Globus pallidus (tissue), 1 donor: ENCODE results near the gene SH3BP1.

Experiments
- DNase-seq: peaks from one replicate; pipeline ENCODE4 v3.0.0-alpha.2; 2015; ENCODE audit warnings: low spot score

Gene SH3BP1

DNA sequence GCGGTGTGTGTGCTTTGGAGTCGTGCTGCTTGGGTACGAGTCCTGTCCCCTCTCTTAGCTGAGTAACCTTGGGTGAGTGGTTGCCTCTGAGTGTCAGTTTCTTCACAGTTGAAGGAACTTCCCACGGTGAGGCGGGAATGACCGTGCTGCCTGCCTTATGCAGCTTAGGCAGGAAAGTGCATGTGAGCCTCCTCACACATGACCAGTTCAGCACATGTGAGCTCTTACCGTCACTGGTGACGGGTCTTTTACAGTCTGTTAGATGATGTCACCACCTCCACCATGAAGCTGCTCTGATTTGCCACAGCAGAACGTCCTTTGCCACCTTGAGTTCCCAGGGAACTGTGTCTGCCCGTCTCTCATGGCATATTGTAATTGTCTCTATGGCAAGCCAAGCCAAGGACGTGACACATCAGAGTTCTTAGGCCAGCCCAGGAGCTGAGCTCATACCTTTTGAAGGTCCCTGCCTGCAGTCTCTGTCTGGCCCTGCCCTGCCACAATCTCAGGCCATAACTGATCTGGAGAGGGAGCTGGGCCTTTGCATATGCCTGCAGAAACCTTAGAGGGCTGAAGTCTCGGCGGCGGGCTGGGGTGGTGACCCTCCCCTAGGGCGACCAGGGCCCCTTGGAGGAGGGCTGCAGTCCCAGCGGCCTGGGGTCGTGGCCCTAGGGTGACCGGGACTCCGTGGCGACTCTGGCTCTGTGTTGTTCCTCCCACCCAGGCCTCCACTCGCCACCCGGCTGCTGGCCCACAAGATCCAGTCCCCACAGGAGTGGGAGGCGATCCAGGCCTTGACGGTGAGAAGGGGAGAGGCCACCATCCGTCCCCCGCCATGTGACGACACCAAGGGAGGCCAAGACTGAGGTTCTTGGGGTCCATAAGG lies 23.0 kb upstream of the SH3BP1 start:
- no peak for DNase-seq

DNA sequence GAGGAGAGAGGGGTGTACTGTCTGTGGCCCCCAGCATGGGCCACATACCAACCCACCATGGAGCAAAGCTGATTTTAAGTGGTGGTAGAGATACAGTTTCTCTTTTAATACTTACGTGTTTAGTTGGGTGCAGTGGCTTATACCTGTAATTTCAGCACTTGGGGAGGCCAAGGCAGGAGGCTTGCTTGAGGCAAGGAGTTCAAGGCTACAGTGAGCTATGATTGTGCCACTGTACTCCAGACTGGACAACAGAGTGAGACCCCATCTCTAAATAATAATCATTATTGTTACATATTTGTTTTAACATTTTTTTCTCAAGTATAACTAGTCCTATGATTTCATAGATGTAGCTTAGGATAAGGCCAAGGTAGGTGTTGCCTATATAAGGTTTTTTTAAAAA lies 22.0 kb upstream of the SH3BP1 start:
- DNase-seq, result no peak

DNA sequence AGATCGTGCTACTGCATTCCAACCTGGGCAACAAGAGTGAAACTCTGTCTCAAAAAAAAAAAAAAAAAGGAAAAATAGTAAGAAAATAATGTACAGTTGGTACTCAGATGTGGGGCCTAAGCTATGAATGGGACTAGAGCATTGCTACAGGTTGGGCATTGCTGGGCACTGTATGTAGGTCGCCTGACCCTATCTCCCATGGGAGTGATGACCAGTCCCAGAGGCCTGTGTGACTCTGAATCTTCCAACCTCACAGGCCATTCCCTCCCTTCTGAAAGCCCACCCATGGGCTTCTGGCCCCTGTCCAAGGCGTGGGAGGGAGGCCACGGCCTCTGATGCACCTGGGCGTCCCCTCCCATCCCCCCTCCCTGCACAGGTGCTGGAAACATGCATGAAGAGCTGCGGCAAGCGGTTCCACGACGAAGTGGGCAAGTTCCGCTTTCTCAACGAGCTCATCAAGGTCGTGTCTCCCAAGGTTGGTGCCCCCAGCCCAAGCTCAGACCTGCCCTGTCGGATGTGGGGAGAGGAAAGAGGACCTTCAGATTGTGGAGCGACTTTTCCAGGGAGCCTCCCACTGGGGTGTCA lies 21.3 kb upstream of the SH3BP1 start:
- no peak for DNase-seq

DNA sequence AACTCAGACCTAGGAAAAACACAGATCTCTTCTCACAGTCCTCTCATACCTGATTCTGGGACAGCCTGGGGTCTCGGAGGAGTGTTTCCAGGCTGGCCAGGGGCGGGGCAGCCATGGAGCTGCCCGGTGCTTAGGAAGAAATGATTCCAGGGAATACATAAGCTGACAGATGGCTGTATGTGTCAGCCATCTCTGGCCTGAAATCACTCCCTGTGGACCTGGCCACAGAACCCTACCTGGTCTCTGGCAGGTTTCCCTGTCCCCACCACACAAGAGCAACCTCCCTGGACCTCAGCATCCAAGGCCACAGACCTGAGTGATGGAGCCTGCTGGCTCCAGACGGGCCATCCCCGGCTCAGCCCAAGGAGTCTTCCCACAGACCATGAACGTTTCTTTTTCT lies 20.8 kb upstream of the SH3BP1 start:
- DNase-seq, result no peak

DNA sequence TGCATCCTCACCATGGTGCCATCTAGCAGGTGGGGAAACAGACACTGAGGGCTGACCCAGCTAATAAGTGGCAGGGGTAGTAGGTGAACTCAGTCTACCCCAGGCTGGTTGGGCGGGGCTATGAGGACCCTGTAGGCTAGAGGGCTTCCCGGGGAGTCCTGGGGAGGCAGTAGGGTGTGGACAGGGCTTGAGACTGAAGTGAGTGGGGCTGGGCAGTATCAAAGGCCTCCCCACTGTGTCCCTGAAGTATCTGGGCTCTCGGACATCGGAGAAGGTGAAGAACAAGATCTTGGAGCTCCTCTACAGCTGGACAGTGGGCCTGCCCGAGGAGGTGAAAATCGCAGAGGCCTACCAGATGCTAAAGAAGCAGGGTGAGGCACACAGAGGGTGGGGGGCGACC lies 19.5 kb upstream of the SH3BP1 start:
- DNase-seq, result no peak

DNA sequence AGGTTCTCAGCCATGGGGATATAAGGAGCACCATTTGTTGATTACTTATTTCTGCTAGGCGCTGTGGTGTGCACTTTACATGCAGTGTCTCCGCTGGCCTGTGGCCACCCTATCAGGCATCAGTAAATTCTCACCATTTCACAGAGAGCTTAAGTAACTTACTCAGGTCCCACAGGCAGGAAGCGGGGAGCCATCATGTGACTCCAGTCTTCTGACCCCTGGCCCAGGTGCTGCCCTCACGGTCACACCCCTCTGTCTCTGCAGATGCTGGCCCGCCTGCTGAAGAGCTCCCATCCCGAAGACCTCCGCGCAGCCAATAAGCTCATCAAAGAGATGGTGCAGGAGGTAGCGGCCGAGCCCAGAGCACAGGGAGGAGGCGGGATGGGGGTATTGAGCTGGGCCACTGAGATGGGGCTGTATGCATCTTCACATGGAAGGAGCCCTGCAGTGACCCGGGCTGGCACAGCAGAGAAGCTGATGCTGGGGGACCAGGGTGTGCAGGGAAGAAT lies 18.1 kb upstream of the SH3BP1 start:
- DNase-seq, result no peak

DNA sequence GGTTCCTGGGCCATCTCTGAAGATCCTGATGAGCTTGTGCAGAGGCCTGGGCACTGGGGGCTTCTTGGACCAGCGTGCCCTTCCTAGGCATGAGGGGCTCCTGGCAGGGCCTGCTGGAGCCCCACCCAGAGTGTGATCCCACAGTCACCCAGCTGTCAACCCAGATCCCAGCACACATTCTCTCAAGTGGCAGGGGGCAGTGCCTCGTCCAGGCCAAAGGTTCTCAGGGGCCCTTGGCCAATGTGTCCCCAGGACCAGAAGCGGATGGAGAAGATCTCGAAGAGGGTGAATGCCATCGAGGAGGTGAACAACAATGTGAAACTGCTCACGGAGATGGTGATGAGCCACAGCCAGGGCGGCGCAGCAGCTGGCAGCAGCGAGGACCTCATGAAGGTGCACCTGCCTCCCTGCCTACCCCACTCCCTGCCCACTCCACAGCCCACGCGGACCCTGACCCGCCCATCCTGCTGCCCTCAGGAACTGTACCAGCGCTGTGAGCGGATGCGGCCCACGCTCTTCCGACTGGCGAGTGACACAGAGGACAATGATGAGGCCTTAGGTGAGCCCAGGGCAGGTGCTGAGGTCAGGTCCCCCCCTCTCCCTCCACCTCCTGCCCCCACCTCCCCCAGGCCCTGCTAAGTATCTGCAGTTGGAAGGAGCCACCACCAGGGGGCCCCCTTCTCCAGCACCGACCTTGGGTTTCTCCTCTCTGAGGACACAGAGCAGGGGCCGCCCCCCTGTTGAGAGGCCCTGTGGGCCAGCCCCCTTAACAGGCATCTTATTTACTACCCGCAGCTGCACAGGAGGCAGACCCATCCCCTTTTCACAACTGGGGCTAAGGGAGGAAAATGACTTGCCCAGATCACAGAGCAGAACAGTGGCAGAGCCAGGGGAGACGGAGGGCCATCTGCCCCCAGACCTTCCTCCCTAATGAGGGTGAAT lies 16.1 kb upstream of the SH3BP1 start:
- no peak for DNase-seq

DNA sequence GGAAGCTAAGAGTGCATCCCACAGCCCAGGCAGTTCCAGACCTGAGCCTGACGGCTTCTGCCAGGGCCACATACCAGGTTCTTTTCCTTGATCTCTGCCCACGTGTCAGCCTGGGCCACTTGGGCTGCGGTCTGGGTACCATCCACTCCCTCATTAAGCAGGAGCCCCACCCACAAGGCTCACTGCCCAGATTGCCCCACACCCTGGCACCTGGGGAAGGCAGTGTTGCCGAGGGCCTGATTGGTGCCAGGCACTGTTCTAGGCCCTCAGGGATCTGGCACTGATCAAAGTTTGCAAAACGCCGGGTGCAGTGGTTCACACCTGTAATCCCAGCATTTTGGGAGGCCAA lies 15.5 kb upstream of the SH3BP1 start:
- DNase-seq, result no peak

DNA sequence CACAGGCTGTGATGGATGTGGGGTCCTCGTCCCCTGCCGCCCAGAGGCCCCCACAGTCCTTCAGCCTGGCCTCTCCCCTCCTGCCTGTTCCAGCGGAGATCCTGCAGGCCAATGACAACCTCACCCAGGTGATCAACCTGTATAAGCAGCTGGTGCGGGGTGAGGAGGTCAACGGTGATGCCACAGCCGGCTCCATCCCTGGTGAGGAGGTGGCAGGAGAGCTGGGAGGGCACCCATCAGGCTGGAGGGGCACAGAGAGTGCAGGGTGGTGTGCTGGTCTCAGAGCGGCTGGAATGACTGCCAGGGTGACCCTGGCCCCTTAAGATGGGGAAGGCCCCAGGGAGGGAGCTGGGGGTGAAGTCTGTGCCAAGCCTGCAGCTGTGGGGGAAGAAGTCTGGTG lies 14.6 kb upstream of the SH3BP1 start:
- no peak for DNase-seq

DNA sequence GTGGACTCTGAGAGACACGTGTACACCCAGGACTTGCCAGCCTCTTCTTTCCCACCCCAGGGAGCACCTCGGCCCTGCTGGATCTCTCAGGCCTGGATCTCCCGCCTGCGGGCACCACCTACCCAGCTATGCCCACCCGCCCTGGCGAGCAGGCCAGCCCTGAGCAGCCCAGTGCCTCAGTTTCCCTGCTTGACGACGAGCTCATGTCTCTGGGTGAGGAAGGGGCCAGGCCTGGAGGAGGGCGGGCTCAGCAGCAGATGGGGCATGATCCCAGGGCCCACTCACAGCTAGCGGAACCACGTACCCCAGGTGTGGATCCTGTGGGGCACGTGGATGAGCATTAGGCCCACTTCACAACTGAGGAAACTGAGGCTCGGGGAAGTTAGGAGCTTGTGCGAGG lies 13.7 kb upstream of the SH3BP1 start:
- DNase-seq, result no peak

DNA sequence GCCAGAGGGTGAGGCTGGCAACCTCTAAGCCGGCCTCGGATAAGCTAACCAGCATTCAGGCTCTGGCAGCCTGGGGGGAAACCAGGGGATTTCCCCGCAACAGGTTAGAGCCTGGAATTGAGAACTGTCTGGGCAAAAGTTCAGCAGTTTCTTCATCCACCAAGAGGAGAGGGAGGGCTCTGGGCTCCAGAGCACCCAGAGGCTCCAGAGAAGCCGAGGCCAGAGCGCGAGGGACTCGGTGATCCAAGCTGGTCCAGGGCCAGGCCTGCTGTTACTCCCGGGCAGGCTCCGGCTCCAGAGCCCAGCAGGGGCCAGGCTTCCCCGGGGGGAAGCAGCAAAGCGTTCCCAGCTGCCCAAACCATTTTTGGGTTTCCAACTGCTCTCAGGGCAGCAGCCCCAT lies 13.3 kb upstream of the SH3BP1 start:
- no peak for DNase-seq

DNA sequence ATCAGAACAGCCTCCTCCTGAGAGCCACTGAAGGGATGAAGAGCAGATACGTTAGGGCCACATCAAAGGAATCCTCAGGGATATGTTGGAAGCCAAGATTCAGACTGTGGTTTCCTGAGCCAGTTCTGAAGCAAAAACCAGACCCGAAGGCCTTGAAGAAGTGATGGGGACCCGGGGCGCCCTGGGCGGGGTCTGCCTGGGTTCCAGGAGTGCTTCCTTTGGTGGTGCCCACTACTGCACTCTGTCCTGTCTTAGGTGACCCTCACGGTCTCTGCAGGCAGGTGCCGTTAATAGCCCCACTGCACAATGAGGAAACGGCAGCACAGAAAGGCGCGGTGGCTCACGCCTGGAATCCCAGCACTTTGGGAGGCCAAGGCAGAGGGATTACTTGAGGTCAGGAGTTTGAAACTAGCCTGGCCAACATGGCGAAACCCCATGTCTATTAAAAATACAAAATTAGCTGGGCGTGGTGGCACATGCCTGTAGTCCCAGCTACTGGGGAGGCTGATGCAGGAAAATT lies 12.9 kb upstream of the SH3BP1 start:
- no peak for DNase-seq

DNA sequence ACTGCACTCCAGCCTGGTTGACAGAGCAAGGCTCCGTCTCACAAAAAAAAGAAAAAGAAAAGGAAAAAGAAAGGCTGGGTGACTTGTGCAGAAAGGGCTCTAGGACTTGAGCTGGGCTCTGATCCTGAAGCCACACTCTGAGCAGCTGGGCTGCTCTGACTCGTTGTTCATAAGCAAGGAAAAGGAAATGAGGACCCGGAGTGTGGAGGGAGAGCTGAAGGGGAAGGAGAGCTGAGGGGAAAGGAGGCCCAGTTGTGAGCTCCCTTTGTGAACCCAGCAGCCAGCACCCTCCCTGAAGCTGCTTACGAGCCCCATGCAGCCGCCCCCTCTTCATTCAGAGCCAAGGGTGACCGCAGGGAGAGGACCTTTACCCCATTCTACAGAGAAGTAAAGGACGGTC lies 12.3 kb upstream of the SH3BP1 start:
- no peak for DNase-seq

DNA sequence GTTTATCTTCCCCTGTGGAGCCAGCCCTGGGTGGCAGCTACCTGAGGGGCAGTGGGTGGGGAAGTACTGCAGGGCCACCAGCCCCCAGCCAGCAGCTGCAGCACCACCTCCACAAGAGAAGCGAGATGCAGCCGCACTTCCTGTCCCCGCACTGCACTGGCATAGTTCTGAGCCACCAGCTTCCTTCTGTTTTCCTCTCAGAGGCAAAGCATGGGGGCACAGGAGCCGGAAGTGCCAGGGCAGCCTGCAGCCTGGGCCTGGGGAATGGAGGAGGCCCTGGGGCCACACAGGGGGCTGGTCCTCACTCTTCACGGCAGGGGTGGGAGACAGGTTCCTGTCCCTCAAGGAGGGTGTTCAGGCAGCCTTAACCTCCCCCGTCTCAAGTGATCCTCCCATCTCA lies 11.9 kb upstream of the SH3BP1 start:
- DNase-seq, result no peak

DNA sequence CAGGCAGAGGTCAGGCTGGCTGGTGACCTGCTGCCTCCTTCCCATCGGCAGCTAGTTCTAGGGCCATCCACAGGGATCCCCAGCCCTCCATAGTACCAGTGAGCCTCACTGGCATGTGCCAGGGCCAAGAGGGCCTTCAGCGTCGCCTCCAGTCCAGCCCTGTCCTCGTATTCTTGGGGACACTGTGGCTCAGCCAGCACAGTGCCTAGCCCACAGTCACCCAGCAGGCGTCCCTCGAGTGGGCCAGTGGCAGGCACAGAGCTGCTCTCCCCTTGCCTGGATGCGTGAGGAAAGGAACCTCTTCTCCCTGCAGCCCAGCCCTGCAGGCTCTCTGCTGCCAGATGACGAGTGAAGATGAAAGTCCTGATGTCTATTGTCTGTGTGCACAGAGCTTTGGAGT lies 10.6 kb upstream of the SH3BP1 start:
- no peak for DNase-seq

DNA sequence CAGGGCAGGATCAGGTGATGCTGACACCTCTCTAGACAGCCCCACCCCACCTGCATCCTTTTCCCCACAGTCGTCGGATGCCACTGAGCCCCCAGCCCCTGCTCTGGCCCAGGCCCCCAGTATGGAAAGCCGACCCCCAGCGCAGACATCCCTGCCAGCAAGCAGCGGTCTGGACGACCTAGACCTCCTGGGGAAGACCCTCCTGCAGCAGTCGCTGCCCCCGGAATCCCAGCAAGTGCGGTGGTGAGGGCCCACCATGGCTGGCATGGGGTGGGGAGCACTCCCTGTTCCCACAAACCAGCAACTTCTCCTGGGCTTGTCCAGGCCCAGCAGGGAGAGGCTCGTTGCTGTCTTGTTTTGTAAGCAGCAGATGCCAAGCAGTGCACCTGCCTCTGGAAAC lies 9.5 kb upstream of the SH3BP1 start:
- no peak for DNase-seq

DNA sequence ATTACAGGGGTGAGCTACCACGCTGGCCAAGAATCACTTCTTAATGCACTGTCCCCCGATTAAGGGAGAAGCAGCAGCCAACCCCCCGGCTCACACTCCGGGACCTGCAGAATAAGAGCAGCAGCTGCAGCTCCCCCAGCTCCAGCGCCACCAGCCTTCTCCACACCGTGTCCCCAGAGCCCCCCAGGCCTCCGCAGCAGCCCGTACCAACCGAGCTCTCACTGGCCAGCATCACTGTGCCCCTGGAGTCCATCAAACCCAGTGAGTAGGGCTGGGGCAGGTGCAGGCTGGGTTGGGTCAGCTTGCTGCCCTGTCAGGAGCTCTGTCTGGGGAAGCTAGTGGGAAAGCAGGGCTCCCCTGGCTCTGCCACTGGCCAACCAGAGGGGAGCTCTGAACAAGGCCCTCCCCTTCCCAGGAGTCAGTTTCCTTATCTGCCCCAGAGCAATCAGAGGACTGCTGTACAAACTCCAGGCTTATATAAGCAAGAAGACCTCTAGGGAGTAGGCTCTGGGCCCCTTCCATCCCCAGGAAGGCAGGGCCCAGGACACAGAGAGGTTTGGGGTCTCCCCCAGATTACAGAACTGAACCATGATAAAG lies 8.5 kb upstream of the SH3BP1 start:
- no peak for DNase-seq

DNA sequence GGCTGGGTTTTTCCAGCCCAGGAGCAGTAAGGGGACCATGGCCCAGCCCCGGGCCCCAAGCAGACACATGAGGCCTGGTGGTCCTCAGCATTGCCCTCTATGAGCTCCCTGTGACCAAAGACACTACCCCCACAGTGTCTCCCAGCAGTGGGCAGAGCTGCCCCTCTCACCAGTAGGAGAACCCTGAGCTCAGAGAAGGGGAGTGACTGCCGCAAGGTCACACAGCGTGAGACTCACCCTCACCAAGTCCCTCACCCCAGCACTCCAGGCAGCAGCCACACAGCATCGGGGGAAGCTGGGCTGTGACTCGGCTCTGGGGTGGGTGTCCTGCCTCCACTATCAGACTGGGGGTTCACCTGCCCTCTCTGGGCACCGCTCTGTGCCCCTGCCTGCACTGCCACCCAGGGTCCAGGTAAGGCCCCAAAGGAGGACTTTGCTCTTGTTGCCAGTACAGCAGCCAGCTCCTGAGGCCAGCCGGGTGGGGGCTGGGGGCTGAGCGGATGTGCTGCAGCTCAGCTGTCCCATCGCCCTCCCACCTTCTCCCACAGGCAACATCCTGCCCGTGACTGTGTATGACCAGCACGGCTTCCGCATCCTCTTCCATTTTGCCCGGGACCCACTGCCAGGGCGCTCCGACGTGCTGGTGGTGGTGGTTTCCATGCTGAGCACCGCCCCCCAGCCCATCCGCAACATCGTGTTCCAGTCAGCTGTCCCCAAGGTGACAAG lies 7.9 kb upstream of the SH3BP1 start:
- DNase-seq, result no peak

DNA sequence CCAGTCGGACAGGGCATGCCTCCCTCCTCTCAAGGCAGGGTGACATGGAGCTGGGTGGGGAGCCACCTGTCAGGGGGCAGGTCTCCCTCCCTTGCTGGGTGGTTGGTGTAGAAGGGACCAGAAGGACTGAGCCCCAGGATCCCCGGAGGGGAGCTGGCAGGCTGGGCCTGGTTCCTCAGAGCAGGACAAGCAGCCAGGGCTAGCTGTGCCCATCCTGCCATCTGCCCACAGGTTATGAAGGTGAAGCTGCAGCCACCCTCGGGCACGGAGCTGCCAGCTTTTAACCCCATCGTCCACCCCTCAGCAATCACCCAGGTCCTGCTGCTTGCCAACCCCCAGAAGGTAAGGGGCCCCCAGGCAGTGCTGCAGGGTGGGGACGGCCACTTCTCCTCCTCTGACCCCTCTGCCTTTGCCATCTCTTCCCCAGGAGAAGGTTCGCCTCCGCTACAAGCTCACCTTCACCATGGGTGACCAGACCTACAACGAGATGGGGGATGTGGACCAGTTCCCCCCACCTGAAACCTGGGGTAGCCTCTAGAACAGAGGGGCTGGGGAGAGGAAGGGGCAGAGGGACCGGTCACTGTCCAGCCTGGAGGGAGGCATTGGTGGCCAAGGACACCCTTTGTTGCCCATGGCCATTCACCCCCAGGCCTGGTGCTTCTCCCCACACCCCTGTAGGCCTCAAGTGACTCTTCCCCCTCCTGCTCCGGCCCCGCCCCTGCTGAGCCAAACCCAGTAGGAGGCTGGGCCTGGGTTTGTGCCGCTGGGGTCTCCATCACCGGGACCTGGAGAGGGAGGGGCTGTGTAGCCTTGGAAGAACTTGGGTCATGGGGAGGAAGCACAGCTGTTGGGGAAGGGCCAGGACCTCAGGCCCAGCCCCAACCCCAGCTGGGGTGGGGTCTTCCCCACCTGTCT lies 7.0 kb upstream of the SH3BP1 start:
- DNase-seq, result no peak

DNA sequence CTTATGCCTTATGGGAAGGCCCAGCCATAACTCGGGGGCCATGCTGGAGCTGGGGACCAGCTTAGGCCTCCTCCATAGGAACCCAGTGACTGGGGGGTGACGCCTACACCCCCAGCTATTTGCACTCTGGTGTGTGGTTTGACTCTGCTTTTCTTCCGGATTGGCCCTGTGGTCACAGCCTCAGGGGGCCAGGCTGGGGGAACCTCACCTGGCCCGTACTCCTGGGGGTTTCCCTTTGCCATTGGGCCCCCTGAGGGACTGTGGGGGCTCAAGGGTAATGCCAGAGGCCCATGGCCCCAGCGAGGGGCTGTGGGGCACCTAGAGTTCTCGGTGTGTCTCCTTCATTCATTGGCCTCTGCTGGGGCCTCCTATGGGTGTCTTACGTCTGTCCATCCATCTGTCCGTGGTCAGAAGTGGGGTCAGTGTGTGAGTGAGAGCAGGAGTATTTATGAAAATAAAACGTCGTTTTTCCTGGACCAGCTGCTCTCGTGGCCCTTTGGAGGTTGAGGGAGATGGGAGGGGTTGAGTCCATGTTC lies 6.3 kb upstream of the SH3BP1 start:
- DNase-seq, result no peak
